Keratinocyte (primary cell): Measurements from ENCODE around the gene PPP1R26. TPM values are rescaled to one million over a fixed set of nuclear protein-coding genes. Genes with fewer than 3 reads are reported as not detected.
"Not testable (repeated sequence)": the region's sequence is repeated elsewhere in the genome, so short reads cannot be mapped to it uniquely, and the experiment has no call there.

Experiments used
- DNase-seq: peaks from one replicate; pipeline ENCODE4 v3.0.0-alpha.2; 2011; ENCODE audit warnings: low read depth, missing footprints, low spot score
- FAIRE-seq: peaks from 2 replicates; lab custom pipeline; 2011; peaks lifted over from hg19 to GRCh38; lab: Jason Lieb, UNC
- H2AFZ ChIP-seq: 2 replicates; pipeline ENCODE4 v1.6.0; 2012; ENCODE audit warnings: low read length, control low read depth, inconsistent platforms; ENCODE audit not compliant: control insufficient read depth
- H3K27ac ChIP-seq: 2 replicates; pipeline ENCODE4 v1.5.1; 2011; ENCODE audit warnings: low read length; ENCODE audit not compliant: control insufficient read depth, insufficient read depth
- H3K27me3 ChIP-seq: 3 replicates; pipeline ENCODE4 v1.6.0; 2011; ENCODE audit warnings: low read length; ENCODE audit not compliant: control insufficient read depth, insufficient read depth; ENCODE audit errors: extremely low read depth
- H3K36me3 ChIP-seq, 2 experiments: 2 replicates in 1 of 2; 3 replicates in 1 of 2; pipeline ENCODE4 v1.5.1; 2011; ENCODE audit warnings: low read length in 2 of 2, mild to moderate bottlenecking in 1 of 2; ENCODE audit not compliant: control insufficient read depth in 2 of 2, insufficient read depth in 2 of 2; ENCODE audit errors: extremely low read depth in 1 of 2
- H3K4me1 ChIP-seq: 3 replicates; pipeline ENCODE4 v1.5.1; 2011; ENCODE audit warnings: low read length; ENCODE audit not compliant: control insufficient read depth, insufficient read depth; ENCODE audit errors: extremely low read depth
- H3K4me2 ChIP-seq: 3 replicates; pipeline ENCODE4 v1.6.0; 2011; ENCODE audit warnings: low read depth, low read length; ENCODE audit not compliant: control insufficient read depth, insufficient read depth; ENCODE audit errors: extremely low read depth
- H3K4me3 ChIP-seq, 3 experiments: fragments of 200-600 bp in 1 of 3; sonication (generic) in 1 of 3; 2 replicates in 2 of 3; 3 replicates in 1 of 3; pipeline ENCODE4 v1.5.1; 2011 to 2016; ENCODE audit warnings: low read length in 3 of 3, mild to moderate bottlenecking in 3 of 3, control low read depth in 2 of 3, inconsistent platforms in 1 of 3, low read depth in 1 of 3, mixed read lengths in 1 of 3, mixed run types in 1 of 3, moderate library complexity in 1 of 3; ENCODE audit not compliant: control insufficient read depth in 2 of 3, insufficient read depth in 2 of 3; ENCODE audit errors: extremely low read depth in 1 of 3
- H3K79me2 ChIP-seq: 2 replicates; pipeline ENCODE4 v1.6.0; 2012; ENCODE audit warnings: low read length; ENCODE audit not compliant: control insufficient read depth, insufficient read depth
- H3K9ac ChIP-seq: 3 replicates; pipeline ENCODE4 v1.6.0; 2011; ENCODE audit warnings: low read length; ENCODE audit not compliant: control insufficient read depth, insufficient read depth; ENCODE audit errors: extremely low read depth
- H3K9me1 ChIP-seq: 3 replicates; pipeline ENCODE4 v1.6.0; 2011; ENCODE audit warnings: low read length; ENCODE audit not compliant: control insufficient read depth, insufficient read depth; ENCODE audit errors: extremely low read depth
- H3K9me3 ChIP-seq: 2 replicates; pipeline ENCODE4 v1.5.1; 2012; ENCODE audit warnings: low read depth, low read length; ENCODE audit not compliant: control insufficient read depth
- H4K20me1 ChIP-seq: 3 replicates; pipeline ENCODE4 v1.6.0; 2011; ENCODE audit warnings: low read length; ENCODE audit not compliant: control insufficient read depth, insufficient read depth; ENCODE audit errors: extremely low read depth
- CTCF ChIP-seq, 3 experiments: IDR thresholded peaks in 1 of 3; conservative IDR thresholded peaks in 1 of 3; optimal IDR thresholded peaks in 1 of 3; 2 replicates in 2 of 3; 3 replicates in 1 of 3; pipeline versions ENCODE3 to v1.5.1; 2011; ENCODE audit warnings: low read length in 3 of 3, mild to moderate bottlenecking in 3 of 3, moderate library complexity in 2 of 3, control low read depth in 1 of 3, inconsistent platforms in 1 of 3; ENCODE audit not compliant: insufficient read depth in 2 of 3; ENCODE audit errors: extremely low read depth in 1 of 3
- EZH2 ChIP-seq: IDR thresholded peaks from one replicate; pipeline ENCODE4 v1.6.1; 2012; ENCODE audit warnings: inconsistent platforms, mild to moderate bottlenecking, low read length, moderate library complexity
- dilution Hi-C: fragments of 300-500 bp; cut with MboI; formaldehyde crosslinking; loops from one replicate; pipeline ENCODE4 v1.7.0; 2020; ENCODE audit warnings: low sequenced_read_pairs; ENCODE audit not compliant: extremely low pct_ligation_motif_present
- polyA plus RNA-seq, 5 experiments: library from polyadenylated mRNA; depleted of rRNA in 3 of 5; stranded (reverse) in 3 of 5; stranded (forward) in 1 of 5; unstranded in 1 of 5; fragments of >200 nt; gene quantifications; 1 replicate in 1 of 5; 2 replicates in 3 of 5; 3 replicates in 1 of 5; pipeline versions ENCODE4 v1.2.1 to v1.2.3, GENCODE V29; 2011 to 2012; ENCODE audit warnings: missing spikeins in 2 of 5, low read depth in 1 of 5, low replicate concordance in 1 of 5

PPP1R26 gene
- polyA plus RNA-seq, 1 donor (not counting 4 experiments of a cell fraction or from before 2014, with no cell fraction given) = 4.3 TPM

- Histone ChIP-seq H3K36me3 (no peaks in the 10 kb centered on the region), H3K9me1 (no peaks in the 10 kb centered on the region), H3K9me3 (no peaks in the 10 kb centered on the region), H3K4me2 (no peak overlapping the region), H2AFZ (no peak overlapping the region), H3K4me3 (no peak overlapping the region), H4K20me1 (no peaks in the 10 kb centered on the region), H3K27me3 (no peaks in the 10 kb centered on the region), H3K9ac (no peak overlapping the region), H3K27ac (no peak overlapping the region), H3K79me2 (no peaks in the 10 kb centered on the region), H3K4me1 (peaks cover 3% of the 10 kb centered on the region)
- TF ChIP-seq CTCF (optimal IDR thresholded peaks at IDR 0.05 in 1 of 3, IDR thresholded peaks at IDR 0.05 in 1 of 3, conservative IDR thresholded peaks at IDR 0.05 in 1 of 3; ENCODE audit: extremely low read depth in 1 of 3, insufficient read depth in 2 of 3, low read length in 3 of 3) (no peak), EZH2 (no peak)
- no peak for FAIRE-seq
- no peak for DNase-seq
- dilution Hi-C loops = no loop called here
These were observed 39.7 kb upstream of the PPP1R26 start for GRCh38 chr9:135439916-135440315.

GRCh38 chr9:135440620-135441019, 39.0 kb upstream of the PPP1R26 start:
- FAIRE-seq = no peak
- Histone ChIP-seq H3K9me3 (no peaks in the 10 kb centered on the region), H3K36me3 (no peaks in the 10 kb centered on the region), H3K27me3 (no peaks in the 10 kb centered on the region), H3K9ac (no peak overlapping the region), H3K4me3 (no peak overlapping the region), H2AFZ (no peak overlapping the region), H3K27ac (no peak overlapping the region), H3K9me1 (no peaks in the 10 kb centered on the region), H3K79me2 (no peaks in the 10 kb centered on the region), H3K4me2 (no peak overlapping the region), H4K20me1 (no peaks in the 10 kb centered on the region), H3K4me1 (peaks cover 3% of the 10 kb centered on the region)
- TF ChIP-seq CTCF (optimal IDR thresholded peaks at IDR 0.05 in 1 of 3, IDR thresholded peaks at IDR 0.05 in 1 of 3, conservative IDR thresholded peaks at IDR 0.05 in 1 of 3; ENCODE audit: extremely low read depth in 1 of 3, insufficient read depth in 2 of 3, low read length in 3 of 3) (peak in 2 of 3 experiments; percentile 26 to 59), EZH2 (no peak)
- DNase-seq = no peak
- dilution Hi-C loops = no loop called here

DNA sequence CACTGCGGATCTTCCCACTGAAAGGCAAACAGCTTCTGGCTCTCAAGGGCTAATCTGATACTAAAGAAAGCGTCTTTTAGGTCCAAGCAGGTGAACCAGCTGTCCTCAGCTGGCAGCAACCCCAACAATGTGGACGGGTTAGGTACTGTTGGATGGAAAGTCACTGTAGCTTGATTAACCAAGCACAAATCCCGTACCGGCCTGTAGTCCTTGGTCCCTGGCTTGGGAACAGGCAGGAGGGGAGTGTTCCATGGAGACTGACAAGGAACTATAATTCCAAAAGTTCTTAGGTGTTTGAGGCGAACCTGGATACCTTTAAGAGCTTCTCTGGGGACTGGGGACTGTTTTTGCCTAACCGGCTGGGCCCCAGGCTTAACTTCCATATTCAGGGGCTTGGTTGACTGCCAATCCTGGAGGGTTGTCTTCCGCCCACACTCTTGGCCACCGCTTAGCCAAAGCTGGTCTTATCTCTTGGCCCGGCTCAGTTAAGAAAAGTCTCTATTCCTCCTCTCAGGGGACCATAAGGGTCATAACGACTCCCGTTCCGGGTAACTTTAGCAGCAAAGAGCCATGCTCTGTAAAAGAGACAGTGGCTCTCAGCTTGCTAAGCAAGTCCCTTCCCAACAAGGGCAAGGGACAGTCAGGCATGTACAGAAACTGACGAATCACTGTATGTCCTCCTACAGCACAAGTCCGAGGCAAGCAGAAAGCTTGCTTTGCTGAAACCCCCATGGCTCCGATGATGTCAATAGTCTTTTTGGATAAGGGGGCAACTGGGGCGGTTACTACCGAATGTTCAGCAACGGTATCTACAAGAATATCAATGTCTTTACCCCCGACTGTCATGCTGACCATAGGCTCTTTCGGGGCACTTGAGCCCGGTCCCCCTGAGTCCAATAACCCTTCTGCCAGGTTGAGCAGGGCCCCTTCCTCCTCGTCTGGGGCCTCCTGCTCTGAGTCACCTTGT, 38.2 kb upstream of the PPP1R26 start:
- H3K9ac ChIP-seq, H3K27me3 ChIP-seq, H2AFZ ChIP-seq, H3K9me3 ChIP-seq, FAIRE-seq, H3K9me1 ChIP-seq, dilution Hi-C loops, H3K4me2 ChIP-seq, H3K36me3 ChIP-seq, H3K27ac ChIP-seq, H3K79me2 ChIP-seq, DNase-seq, H3K4me3 ChIP-seq, H3K4me1 ChIP-seq, H4K20me1 ChIP-seq: not testable (repeated sequence)
